HG02763 (cell line): Measurements from ENCODE around the gene TAOK2.

ENCODE experiments used
- ATAC-seq: cut with Tn5 transposase; IDR thresholded peaks from one replicate; pipeline ENCODE4 v1.9.1; 2021; ENCODE audit warnings: mild to moderate bottlenecking, moderate library complexity; ENCODE audit not compliant: unreplicated experiment

TAOK2 gene

GRCh38 chr16:29986231-29986630, 12.6 kb downstream of the TAOK2 start:
- ATAC-seq, result no peak

GRCh38 chr16:29986931-29987330, 13.3 kb downstream of the TAOK2 start:
- ATAC-seq, result no peak

- ATAC-seq, result no peak
Measured at GRCh38 chr16:29987371-29988085, 13.9 kb downstream of the TAOK2 start.

GRCh38 chr16:29988346-29989075, 14.8 kb downstream of the TAOK2 start:
- no peak for ATAC-seq

- ATAC-seq, result no peak
Measured at GRCh38 chr16:29989111-29989858, 15.6 kb downstream of the TAOK2 start.

GRCh38 chr16:29990034-29990433, 16.4 kb downstream of the TAOK2 start:
- ATAC-seq, result no peak

- no peak for ATAC-seq
Measured at GRCh38 chr16:29990883-29991570, 17.4 kb downstream of the TAOK2 start.

- ATAC-seq, result no peak
Measured at GRCh38 chr16:29991571-29991904, 17.9 kb downstream of the TAOK2 start.

GRCh38 chr16:29992344-29992967, 18.8 kb downstream of the TAOK2 start:
- no peak for ATAC-seq

- no peak for ATAC-seq
Measured at GRCh38 chr16:29993191-29993902, 19.7 kb downstream of the TAOK2 start.

GRCh38 chr16:29993903-29994599, 20.4 kb downstream of the TAOK2 start:
- ATAC-seq, result no peak

- peak; percentile 20 for ATAC-seq
Measured at GRCh38 chr16:29994600-29995323, 21.1 kb downstream of the TAOK2 start.

- peak; percentile 49 for ATAC-seq
Measured at GRCh38 chr16:29995324-29995910, 21.7 kb downstream of the TAOK2 start, which contains the start of gene HIRIP3. HIRIP3 (minus strand) TSS chr16:29995617; CDS start chr16:29995605, 12 bp downstream.

GRCh38 chr16:29995911-29996765, 22.5 kb downstream of the TAOK2 start, which contains the start of gene INO80E:
INO80E (plus strand) TSS chr16:29996241; CDS start chr16:29996311, 70 bp downstream.
- ATAC-seq, result peak; percentile 94

GRCh38 chr16:29996766-29997250, 23.1 kb downstream of the TAOK2 start:
- ATAC-seq, result no peak

GRCh38 chr16:29999605-30000004, 25.9 kb downstream of the TAOK2 start:
- ATAC-seq, result no peak
